HUDEP-2 (cell line): ENCODE results near the gene EHBP1L1.
A peak's percentile ranks its signal among the peaks of the same experiment; 100 is the strongest.
"Not testable (repeated sequence)": the region's sequence is repeated elsewhere in the genome, so short reads cannot be mapped to it uniquely, and the experiment has no call there.

ENCODE experiments used
- DNase-seq, 76 experiments: peaks; one replicate each; lab custom pipeline; 2025; ENCODE audit not compliant: unreplicated experiment in 76 of 76; lab: John Stamatoyannopoulos, UW

Gene EHBP1L1

DNA sequence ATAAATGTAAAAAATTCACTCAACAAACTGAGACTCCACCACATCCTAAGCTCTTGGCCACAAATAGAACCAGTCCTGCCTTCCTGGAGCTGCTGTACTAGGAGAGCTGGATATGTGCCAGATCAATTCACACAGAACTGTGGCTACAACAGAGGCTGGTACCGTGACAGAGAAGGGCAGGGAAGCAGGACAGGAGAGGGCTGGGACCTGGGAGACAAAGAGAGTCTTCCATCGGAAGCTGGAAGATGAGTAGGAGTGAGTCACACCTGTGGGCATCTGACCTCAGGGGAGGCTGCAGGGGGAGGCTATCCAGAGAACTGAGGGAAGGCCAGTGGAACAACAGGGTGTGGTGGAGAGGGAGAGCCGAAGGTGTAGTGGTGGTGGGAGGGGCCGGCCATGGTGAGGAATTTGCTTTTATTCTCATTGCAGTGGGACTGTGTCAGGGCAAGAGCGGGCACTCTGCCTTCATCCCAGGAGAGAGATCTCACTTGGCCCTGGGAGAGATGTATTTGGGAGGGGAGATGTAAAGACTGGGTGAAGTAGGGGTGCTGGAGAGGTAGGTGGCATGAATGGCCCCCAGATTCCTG is 15.8 kb upstream of the EHBP1L1 start:
- peak in 24 of 76 experiments; percentile 3 to 59 (median 20) for DNase-seq

DNA sequence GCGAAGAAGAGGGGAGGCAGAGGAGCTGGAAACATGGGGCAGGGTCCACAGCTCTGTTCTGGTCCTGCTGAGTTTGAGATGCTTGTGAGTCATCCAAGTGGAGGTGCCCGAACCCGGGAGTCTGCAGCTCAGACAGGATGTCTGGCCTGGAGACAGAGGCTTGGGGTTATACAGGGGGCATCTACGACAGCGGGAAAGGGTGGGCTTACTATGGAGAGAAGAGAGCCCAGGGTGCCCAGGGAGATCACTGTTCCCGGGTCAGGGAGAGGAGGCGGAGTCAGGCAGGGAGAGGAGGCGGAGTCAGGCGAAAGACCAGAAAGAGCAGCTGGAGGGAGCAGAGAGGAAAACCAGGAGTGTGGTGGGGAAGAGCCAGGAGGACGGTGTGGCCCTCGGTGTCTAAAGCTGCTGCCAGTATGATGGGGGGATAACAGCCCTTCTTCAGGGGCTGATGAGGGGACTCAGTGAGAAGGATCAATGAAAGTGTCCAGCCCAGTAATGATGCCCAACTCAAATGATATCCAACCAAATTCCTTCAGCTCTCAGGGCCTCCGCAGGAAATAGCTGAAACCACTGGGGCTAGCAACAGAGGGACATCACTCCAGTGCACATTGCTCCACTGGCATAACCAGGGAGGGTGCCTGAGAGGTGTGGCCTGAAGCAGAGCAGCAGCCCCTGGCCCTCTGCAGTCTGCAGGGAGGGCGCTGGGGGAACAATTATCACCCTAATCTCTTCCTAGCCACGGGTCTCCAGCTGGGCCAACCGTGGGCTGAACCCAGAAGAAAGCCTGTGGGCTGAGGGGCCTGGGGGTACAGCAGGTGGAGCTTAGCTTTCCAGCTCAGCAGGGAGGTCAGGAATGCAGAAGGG is 15.1 kb upstream of the EHBP1L1 start:
- no peak for DNase-seq

DNA sequence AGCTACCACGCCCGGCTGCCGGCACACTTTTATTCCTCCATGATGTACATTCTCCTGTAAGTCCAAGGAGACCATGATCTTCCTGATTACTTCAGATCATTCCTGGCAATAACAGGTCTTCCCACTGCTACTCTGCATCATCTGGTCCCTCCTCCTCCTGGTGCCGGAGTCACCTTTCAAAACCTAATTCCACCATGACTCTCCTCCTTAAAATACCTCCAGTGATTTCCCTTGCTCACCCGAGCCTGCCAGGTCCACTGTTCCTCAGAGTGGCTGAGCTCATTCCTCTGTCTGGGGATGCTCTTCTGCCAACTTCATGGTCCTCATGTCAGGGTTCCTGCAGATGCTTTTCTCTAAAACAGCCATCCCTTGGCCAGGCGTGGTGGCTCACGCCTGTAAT is 13.8 kb upstream of the EHBP1L1 start:
- DNase-seq: no peak

DNA sequence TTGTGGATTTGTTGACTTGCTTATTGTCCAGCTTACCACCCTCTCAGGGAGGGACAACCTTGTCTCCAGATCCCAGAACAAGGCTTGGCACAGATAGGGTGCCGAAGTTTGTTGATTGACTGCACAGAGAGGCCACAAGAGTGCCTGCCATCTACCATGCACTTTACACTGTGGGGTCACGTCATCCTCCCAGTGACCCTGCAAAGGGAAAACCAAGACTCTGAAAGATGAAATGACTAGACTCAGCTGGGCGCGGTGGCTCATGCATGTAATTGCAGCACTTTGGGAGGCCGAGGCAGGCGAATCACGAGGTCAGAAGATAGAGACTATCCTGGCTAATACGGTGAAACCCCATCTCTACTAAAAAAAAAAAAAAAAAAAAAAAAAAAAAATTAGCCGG is 13.1 kb upstream of the EHBP1L1 start:
- no peak for DNase-seq

DNA sequence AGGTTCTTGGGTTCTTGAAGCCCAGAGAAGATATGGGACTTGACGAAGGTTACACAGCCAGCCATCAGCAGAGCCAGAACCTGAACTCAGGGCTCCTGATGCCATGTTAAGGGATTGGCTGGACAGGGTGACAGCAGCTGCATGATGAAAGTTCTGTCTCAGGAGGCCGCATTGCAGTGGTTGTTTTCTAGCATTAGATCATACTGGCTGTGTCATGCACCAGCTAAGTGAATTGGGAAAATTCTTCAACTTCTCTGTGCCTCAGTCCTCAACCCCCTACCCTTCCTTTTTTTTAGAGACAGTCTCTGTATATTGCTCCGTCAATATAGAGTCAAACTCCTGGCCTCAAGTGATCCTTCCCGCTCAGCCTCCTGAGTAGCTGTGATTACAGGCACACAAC is 12.3 kb upstream of the EHBP1L1 start:
- DNase-seq: no peak

DNA sequence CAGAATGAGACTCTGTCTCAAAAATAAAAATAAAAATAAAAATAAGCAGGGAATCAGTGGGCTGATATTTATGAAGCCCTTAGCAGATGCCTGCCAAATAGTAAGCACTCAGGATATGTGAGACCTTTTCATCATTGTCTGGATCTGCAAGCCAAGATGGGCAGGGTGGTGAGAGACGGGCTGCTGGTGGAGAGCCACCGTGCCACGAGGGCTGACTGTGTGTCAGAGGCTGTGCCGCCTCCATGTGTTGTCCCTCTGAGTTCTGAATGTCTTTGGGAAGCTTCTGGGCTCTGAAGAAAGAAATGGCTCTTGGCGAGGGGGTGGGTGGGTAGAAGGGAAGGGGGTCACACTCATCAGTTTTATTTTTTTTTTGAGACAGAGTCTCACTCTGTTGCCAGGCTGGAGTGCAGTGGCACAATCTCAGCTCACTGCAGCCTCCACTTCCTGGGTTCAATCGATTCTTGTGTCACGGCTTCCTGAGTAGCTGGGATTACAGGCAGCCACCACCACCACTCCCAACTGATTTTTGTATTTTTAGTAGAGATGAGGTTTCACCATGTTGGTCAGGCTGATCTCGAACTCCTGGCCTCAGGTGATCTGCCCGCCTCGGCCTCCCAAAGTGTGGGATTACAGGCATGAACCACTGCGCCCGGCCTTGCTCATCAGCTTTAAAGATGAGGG is 10.8 kb upstream of the EHBP1L1 start:
- not testable (repeated sequence) for DNase-seq

DNA sequence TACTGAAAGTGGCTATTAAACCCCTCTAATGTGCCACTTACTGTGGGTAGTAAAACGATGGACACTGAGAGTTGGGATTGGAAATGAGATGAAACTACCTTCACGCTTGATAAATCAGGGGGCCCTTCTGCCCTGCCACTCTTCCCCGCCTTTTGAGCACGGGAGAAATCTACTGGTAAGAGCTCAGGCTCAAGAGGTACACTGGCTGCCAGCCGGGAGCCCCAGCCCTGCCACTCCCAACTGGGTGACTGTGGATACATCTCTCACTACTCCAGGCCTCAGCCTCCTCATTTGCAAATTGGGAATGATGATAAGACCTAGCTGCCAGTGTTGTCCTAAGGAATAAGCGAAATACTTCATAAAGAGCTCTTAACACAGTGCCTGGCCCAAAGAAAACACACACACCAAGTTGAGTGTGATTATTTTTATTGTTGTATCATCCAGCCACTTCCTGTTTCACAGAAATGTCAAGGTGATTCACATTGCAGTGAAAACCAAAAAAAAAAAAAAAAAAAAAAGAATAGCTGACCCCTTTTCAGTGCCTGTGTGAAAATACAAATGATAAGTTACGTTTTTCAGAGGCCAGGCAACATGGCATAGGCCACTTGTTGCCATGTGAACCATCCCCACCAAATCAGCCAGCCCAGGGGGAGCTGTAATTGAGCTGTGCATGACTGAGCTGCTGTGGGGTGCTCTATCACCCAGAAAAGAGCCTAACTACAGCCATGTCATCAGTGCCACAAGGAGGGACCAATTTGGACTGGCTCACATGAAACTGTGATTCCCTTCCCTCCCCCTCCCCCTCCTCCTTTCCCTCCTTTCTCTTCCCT is 10.0 kb upstream of the EHBP1L1 start:
- DNase-seq: no peak

DNA sequence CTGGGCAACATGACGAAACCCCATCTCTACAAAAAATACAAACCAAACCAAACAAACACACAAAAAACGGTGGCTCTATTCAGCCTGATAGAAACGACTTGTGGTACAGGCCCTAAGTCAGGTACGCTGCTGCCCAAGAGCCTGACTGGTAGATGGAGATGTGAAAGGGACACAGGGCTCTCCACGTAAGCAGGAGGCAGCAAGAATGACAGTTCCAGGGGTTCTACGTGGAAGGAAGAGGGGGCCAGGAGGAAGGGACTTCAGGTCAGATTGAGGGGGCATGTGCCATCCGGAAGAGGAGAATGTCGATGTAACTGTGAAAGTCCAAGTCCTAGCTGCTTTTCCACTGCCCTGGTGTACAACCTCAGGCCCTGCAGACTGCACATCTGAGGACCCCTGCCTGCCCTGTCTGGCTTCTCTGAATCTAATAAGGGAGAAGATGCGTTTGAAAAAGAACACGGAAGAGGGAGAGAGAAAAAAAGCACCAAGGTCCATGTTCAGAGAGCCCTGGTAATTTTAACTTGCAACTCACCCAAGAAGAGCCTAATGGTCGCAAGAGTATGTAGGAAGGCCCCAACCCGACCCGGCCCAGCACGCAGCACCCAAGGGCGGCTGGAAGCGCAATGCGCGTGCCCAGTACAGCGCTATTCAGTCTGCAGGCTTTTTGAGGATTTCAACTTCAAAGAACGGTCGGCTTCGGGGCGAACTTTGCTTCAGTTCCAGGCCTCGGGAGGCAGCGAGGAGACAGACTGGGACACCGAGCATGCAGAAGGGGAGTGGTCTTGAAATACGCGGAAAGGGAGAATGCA is 6.5 kb upstream of the EHBP1L1 start:
- peak in 12 of 76 experiments; percentile 51 to 69 (median 56) for DNase-seq

DNA sequence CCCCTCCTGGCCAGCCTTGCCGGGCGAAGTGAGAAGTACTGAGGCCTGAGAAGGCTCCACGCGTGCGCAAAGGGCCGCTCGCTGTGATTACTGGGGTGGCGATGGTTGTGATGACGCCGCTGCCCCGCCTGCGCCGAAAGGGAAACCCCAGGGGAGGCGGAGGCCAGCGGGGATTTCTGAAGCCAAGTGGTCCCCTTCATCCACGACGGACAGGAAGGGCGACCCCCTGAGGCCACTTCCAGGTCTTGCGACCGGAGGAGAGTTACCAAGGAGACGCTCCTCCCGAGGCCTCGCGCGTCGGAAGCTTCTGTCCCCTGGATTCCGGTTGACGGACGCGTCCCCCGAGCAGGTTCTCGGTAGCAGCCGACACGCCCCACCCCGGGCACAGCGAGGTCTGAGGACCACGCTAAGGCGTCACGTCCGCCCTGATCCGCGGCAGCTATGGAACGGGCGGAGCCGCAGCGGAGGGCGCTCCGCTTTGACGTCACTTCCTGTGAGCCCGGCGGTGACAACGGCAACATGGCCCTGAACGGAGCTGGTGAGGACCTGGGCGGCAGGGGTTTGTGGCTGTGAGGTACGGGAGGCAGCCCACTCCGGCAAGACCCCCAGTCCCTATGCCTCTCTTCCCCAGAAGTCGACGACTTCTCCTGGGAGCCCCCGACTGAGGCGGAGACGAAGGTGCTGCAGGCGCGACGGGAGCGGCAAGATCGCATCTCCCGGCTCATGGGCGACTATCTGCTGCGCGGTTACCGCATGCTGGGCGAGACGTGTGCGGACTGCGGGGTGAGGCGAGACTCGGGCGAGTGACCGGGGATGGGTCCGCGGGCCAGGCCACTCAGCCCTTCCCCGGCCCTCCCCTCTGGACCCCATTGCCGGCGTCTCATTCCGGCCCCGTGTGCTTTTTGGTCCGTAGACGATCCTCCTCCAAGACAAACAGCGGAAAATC is 5.6 kb upstream of the EHBP1L1 start, which contains the start of gene ZNRD2:
Gene ZNRD2 (plus strand): TSS at position 505 of the 946 bp plus-strand sequence. CDS start 15 bp downstream, at position 520.
- DNase-seq: peak in 75 of 76 experiments; percentile 54 to 99 (median 95)

DNA sequence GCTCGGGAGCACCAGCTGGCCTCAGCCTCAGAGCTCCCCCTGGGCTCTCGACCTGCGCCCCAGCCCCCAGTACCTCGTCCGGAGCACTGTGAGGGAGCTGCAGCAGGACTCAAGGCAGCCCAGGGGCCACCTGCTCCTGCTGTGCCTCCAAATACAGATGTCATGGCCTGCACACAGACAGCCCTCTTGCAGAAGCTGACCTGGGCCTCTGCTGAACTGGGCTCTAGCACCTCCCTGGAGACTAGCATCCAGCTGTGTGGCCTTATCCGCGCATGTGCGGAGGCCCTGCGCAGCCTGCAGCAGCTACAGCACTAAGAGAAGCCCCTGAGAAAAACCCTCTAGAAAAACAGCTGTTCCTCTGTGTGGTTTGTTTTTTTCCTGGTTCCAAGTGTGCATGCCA is 4.4 kb upstream of the EHBP1L1 start:
- no peak for DNase-seq

DNA sequence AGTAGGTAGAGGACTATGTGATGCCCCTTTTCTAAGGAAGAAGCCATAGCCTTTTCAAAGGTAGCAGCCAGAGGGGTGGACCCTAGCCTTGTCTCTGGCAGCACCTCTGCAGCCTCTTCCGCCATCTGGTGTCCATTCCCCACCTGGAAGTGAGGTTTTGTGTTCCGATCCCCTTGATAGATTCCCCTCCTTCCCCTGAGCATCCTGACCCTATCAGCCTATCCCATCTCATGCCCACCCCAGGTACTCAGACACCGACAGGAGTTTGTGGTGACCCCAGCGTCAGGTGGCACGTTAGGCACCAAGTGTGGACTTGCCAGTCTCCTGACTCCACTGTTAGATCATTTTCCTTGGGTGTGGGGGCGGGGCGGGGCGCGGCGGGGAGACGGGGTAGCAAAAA is 3.9 kb upstream of the EHBP1L1 start:
- DNase-seq: peak in 45 of 76 experiments; percentile 5 to 70 (median 38)

DNA sequence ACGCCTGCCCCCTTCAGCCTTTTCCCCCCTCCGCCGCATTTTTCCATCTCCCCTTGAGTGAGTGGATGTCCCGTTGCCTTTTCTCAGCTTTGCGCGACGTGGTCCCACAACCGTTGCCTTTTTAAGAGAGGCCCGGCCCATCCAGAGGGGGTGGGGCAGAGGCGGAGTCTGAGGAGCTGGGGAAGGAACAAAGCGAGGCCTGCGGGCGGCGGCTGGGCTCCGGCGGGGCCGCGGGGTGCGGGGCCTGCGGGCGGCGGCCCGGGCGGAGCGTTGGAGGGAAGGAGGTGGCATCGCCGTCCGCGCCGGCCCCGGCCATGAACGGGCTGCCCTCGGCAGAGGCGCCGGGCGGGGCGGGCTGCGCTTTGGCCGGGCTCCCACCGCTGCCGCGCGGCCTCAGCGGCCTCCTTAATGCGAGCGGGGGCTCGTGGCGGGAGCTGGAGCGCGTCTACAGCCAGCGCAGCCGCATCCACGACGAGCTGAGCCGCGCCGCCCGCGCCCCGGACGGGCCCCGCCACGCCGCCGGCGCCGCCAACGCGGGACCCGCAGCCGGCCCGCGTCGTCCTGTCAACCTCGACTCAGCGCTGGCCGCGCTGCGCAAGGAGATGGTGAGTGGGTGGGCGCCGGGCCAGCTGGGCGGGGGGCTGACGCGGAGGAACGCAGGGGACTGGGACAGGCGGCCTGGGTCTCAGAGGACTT is 3.3 kb upstream of the EHBP1L1 start, which contains the start of gene FAM89B:
Gene FAM89B (plus strand): TSS at position 183 of the 696 bp plus-strand sequence. CDS start 132 bp downstream, at position 315.
- peak in 70 of 76 experiments; percentile 57 to 94 (median 82) for DNase-seq

DNA sequence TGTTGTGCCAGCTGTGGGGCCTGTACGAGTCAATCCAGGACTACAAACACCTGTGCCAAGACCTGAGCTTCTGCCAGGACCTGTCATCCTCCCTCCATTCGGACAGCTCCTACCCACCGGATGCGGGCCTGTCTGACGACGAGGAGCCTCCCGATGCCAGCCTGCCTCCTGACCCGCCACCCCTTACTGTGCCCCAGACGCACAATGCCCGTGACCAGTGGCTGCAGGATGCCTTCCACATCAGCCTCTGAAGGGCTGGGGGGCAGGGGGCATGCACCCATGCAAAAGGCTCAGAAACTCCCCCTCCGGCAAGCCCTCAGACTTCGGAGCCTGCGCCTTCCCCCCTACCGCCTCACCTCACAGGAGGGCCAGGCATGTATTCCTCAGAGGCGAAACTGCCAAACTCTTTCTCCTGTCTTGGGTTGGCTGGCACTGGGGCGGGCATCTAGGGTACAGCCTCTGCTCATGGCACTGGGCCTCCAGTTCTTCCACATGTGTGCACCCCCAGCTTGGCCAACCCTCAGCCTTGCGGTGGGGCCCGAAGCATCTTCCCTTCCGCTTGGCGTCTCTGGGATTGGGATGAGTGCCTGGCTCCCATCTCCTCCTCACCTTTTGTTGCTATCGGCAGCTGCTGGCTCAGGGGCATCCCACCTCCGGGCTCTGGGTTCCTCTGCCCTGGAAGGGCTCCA is 2.3 kb upstream of the EHBP1L1 start:
- DNase-seq: no peak

DNA sequence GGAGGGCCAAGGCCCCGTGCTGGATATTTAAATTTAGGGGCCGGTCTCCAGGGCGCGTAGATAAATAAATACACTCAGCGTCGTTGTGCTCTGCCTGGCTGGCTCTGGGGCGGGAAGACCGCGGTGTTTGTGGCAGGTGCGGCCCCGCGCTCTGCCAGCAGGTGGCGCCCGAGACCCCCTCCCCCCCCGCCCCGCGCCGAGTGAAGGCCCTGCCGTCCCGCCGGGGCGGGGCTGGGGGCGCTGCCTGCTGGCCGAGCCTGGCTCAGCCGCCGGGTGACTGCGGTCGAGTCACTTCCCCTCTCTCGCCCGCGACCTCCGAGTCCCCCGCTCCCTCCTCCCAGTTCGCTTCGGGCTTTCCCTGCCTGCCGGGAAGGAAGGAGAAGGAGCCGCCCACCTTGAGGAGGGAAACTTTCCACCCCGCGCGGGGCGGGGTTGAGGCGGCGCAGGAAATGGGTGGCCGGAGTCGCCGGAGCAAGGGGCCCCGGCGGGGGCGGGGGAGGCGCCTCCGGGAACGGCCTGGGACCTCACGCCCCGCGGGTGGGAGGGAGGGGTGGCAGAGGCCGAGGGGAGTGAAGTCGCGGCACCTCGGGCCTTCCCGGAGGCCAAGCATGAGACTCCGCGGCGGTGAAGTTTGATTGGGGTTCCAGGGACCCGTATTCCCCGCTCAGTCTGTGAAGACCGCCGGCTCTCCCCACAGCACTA is 1.6 kb upstream of the EHBP1L1 start:
- peak in 71 of 76 experiments; percentile 21 to 90 (median 76) for DNase-seq

DNA sequence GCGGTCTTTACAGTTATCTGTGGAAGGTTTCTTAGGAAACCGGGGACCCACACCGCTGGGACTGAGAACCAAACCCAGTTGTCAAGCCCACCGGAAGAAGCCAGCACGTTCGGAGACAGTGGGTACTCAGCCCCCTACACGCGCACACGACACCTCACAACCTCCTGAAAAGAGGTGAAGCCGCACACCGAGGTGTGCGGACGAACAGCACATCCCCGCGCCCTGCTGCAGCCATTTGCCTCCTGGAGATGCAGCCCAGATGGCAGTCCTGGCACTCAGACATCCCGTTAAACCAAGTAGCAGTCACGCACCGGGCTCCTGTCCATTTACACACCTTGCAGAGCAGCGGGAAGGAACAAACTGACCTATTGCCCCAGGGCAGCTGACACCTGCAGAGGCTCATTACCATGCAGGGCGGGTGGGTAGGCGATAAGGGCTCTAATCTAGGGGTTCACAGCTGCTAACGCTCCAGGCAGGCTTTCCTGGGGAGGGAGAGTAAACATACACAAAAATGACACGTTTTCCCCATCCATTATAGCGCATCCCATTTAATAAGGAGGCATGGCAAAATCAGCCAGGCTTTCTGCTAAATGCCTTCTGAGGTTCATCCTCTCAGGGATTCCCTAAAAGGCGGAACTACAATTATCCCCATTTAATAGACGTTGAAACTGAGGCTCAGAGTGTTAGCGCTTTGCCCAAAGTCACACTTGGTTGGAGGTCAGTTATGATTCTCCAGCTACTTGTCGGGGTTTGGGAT is 864 bp upstream of the EHBP1L1 start:
- DNase-seq: peak in 58 of 76 experiments; percentile 15 to 72 (median 55)
